Keratinocyte (primary cell): ENCODE measurements around the gene ITPR1.

Experiments
- CTCF ChIP-seq, 3 experiments: IDR thresholded peaks in 1 of 3; conservative IDR thresholded peaks in 1 of 3; optimal IDR thresholded peaks in 1 of 3; 2 replicates in 2 of 3; 3 replicates in 1 of 3; pipeline versions ENCODE3 to v1.5.1; 2011; ENCODE audit warnings: low read length in 3 of 3, mild to moderate bottlenecking in 3 of 3, moderate library complexity in 2 of 3, control low read depth in 1 of 3, inconsistent platforms in 1 of 3; ENCODE audit not compliant: insufficient read depth in 2 of 3; ENCODE audit errors: extremely low read depth in 1 of 3
- EZH2 ChIP-seq: IDR thresholded peaks from one replicate; pipeline ENCODE4 v1.6.1; 2012; ENCODE audit warnings: inconsistent platforms, mild to moderate bottlenecking, low read length, moderate library complexity

DNA sequence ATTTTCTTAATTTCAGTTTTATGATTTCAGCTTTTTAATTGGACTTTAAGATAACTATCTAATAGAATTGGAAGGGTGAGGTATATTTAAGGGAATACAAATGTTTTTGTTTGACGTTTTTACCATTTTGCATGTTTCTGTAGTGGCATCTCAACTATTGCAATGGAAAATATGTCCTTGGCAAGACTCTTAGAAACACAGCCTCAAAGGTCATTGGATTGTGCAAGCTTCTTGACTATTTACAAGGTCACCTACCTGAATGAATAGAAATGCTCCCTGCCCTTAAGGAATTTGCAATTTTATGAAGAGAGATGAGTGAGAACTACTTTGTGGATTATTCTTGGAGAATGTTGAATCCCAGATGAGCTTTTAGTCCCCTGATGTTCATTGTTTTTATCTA, 43.1 kb downstream of the ITPR1 start:
- TF ChIP-seq CTCF (optimal IDR thresholded peaks at IDR 0.05 in 1 of 3, IDR thresholded peaks at IDR 0.05 in 1 of 3, conservative IDR thresholded peaks at IDR 0.05 in 1 of 3; ENCODE audit: extremely low read depth in 1 of 3, insufficient read depth in 2 of 3, low read length in 3 of 3) = no peak
- no peak for TF ChIP-seq EZH2
